Esophagus muscularis mucosa (tissue), 3 donors: ENCODE measurements around the gene ISX.

Source experiments
- CTCF ChIP-seq, 3 experiments: fragments of 200-600 bp in 2 of 3; fragments of 450-650 bp in 1 of 3; sonication (generic) in 2 of 3; IDR thresholded peaks; one replicate each; pipeline ENCODE4 v1.5.1; 2017 to 2019; ENCODE audit warnings: antibody characterized with exemption in 3 of 3, mild to moderate bottlenecking in 2 of 3, moderate library complexity in 1 of 3
- POLR2A ChIP-seq: fragments of 450-650 bp; IDR thresholded peaks from one replicate; pipeline ENCODE4 v1.6.1; 2017; ENCODE audit warnings: antibody characterized with exemption, moderate library complexity, mild to moderate bottlenecking, low read depth

- TF ChIP-seq CTCF (IDR thresholded peaks at IDR 0.05) (no peak), POLR2A (no peak)
These were observed 50.3 kb downstream of the ISX start for GRCh38 chr22:35116269-35116668.
